SJCRH30 (cell line): ENCODE results near the gene SPCS3. TPM values are rescaled to one million over a fixed set of nuclear protein-coding genes. Genes with fewer than 3 reads are reported as not detected.
A peak's percentile ranks its signal among the peaks of the same experiment; 100 is the strongest.
"Not testable (repeated sequence)": the region's sequence is repeated elsewhere in the genome, so short reads cannot be mapped to it uniquely, and the experiment has no call there.

Source experiments
- DNase-seq, 2 experiments: peaks; one replicate each; pipeline ENCODE4 v3.0.0-alpha.2; 2015 to 2020
- H3K27ac ChIP-seq: fragments of 250-450 bp; sonication (Bioruptor Pico); 2 replicates; pipeline ENCODE4 v1.5.1; 2020; ENCODE audit warnings: mild to moderate bottlenecking, moderate library complexity
- H3K27me3 ChIP-seq: fragments of 250-450 bp; sonication (Bioruptor Pico); 2 replicates; pipeline ENCODE4 v1.5.1; 2020; ENCODE audit warnings: mild to moderate bottlenecking, moderate library complexity
- H3K36me3 ChIP-seq: fragments of 250-450 bp; sonication (Bioruptor Pico); 2 replicates; pipeline ENCODE4 v1.5.1; 2020; ENCODE audit warnings: mild to moderate bottlenecking, moderate library complexity
- H3K4me1 ChIP-seq: fragments of 250-450 bp; sonication (Bioruptor Pico); 2 replicates; pipeline ENCODE4 v1.5.1; 2020; ENCODE audit warnings: mild to moderate bottlenecking, moderate library complexity
- H3K4me3 ChIP-seq: fragments of 250-450 bp; sonication (Bioruptor Pico); 2 replicates; pipeline ENCODE4 v1.5.1; 2020; ENCODE audit warnings: mild to moderate bottlenecking, moderate library complexity
- H3K9me3 ChIP-seq: fragments of 250-450 bp; sonication (Bioruptor Pico); replicated peaks from 2 replicates; pipeline ENCODE4 v1.5.1; 2020; ENCODE audit warnings: mild to moderate bottlenecking, moderate library complexity
- total RNA-seq: library from RNA; depleted of rRNA; stranded (reverse); fragments of >200 nt; shearing (Covaris generic); gene quantifications from 2 replicates; pipeline ENCODE4 v1.2.3, GENCODE V29; 2014

SPCS3 gene
- total RNA-seq, 1 experiment from 2014 or later, result 76.3 TPM

- Histone ChIP-seq H3K4me1 (peaks cover 4% of the 10 kb centered on the region), H3K27ac (peak overlapping the region; percentile 52), H3K27me3 (no peaks in the 10 kb centered on the region), H3K36me3 (no peaks in the 10 kb centered on the region), H3K9me3 (no peaks in the 10 kb centered on the region), H3K4me3 (peak overlapping the region; percentile 68)
- DNase-seq, result peak; percentile 66 to 70
These were observed 692 bp downstream of the SPCS3 start for GRCh38 chr4:176320340-176320975.

- peak overlapping the region; percentile 52 for H3K27ac ChIP-seq
- no peaks in the 10 kb centered on the region for H3K27me3 ChIP-seq
- peaks cover 4% of the 10 kb centered on the region for H3K4me1 ChIP-seq
- H3K36me3 ChIP-seq, result no peaks in the 10 kb centered on the region
- H3K4me3 ChIP-seq, result peak overlapping the region; percentile 68
- peak in 1 of 2 experiments; percentile 5 for DNase-seq
- no peaks in the 10 kb centered on the region for H3K9me3 ChIP-seq
These were observed 1.2 kb downstream of the SPCS3 start for GRCh38 chr4:176320976-176321361.

- H3K27ac ChIP-seq, result no peak overlapping the region; the same call in 1 of the 2 replicates
These were observed 1.8 kb downstream of the SPCS3 start for GRCh38 chr4:176321589-176321988.

GRCh38 chr4:176323511-176324160 is 3.9 kb downstream of the SPCS3 start:
- no peak for DNase-seq
- Histone ChIP-seq H3K4me1 (peaks cover 4% of the 10 kb centered on the region), H3K27ac (no peak overlapping the region), H3K4me3 (no peak overlapping the region), H3K9me3 (no peaks in the 10 kb centered on the region), H3K36me3 (peaks cover 2% of the 10 kb centered on the region; the same call in 1 of the 2 replicates), H3K27me3 (no peaks in the 10 kb centered on the region)

More at GRCh38 chr4:176321589-176321988, 1.8 kb downstream of the SPCS3 start:
- H3K36me3 ChIP-seq, result no peaks in the 10 kb centered on the region
- no peaks in the 10 kb centered on the region for H3K9me3 ChIP-seq
- H3K27me3 ChIP-seq, result no peaks in the 10 kb centered on the region
- H3K4me1 ChIP-seq, result peaks cover 4% of the 10 kb centered on the region
- H3K4me3 ChIP-seq, result peak overlapping the region; percentile 68
- DNase-seq, result peak in 1 of 2 experiments; percentile 31

- not testable (repeated sequence) for H3K4me1 ChIP-seq
These were observed 5.1 kb downstream of the SPCS3 start for GRCh38 chr4:176324876-176325275.

GRCh38 chr4:176333076-176333475 is 13.3 kb downstream of the SPCS3 start:
- Histone ChIP-seq H3K36me3 (no peaks in the 10 kb centered on the region; the same call in none of the 2 replicates), H3K4me1 (no peaks in the 10 kb centered on the region), H3K4me3 (no peak overlapping the region), H3K9me3 (no peaks in the 10 kb centered on the region), H3K27me3 (no peaks in the 10 kb centered on the region), H3K27ac (no peak overlapping the region)
- no peak for DNase-seq

More at GRCh38 chr4:176324876-176325275, 5.1 kb downstream of the SPCS3 start:
- H3K4me3 ChIP-seq, H3K27ac ChIP-seq, H3K9me3 ChIP-seq, H3K27me3 ChIP-seq, DNase-seq, H3K36me3 ChIP-seq: not testable (repeated sequence)

- Histone ChIP-seq H3K27me3 (no peaks in the 10 kb centered on the region), H3K36me3 (no peaks in the 10 kb centered on the region; the same call in none of the 2 replicates), H3K27ac (no peak overlapping the region), H3K4me3 (no peak overlapping the region), H3K9me3 (no peaks in the 10 kb centered on the region), H3K4me1 (no peaks in the 10 kb centered on the region)
- DNase-seq, result no peak
These were observed 14.3 kb downstream of the SPCS3 start for GRCh38 chr4:176334066-176334465.

- no peak for DNase-seq
- no peak overlapping the region for H3K27ac ChIP-seq
These were observed 15.7 kb downstream of the SPCS3 start for GRCh38 chr4:176335421-176335820.

GRCh38 chr4:176339936-176340761 is 20.4 kb downstream of the SPCS3 start:
- Histone ChIP-seq H3K4me3 (no peak overlapping the region), H3K27ac (no peak overlapping the region), H3K27me3 (no peaks in the 10 kb centered on the region), H3K36me3 (no peaks in the 10 kb centered on the region), H3K4me1 (no peaks in the 10 kb centered on the region), H3K9me3 (no peaks in the 10 kb centered on the region)
- DNase-seq, result no peak

More at GRCh38 chr4:176335421-176335820, 15.7 kb downstream of the SPCS3 start:
- H3K36me3 ChIP-seq, result no peaks in the 10 kb centered on the region; the same call in 1 of the 2 replicates
- H3K27me3 ChIP-seq, result no peaks in the 10 kb centered on the region
- no peak overlapping the region for H3K4me3 ChIP-seq
- H3K4me1 ChIP-seq, result no peaks in the 10 kb centered on the region
- H3K9me3 ChIP-seq, result no peaks in the 10 kb centered on the region

- H3K27me3 ChIP-seq, result no peaks in the 10 kb centered on the region
- H3K36me3 ChIP-seq, result no peaks in the 10 kb centered on the region
- H3K27ac ChIP-seq, result no peak overlapping the region
- H3K4me3 ChIP-seq, result no peak overlapping the region
- H3K9me3 ChIP-seq, result no peaks in the 10 kb centered on the region
- peak in 1 of 2 experiments; percentile 56 for DNase-seq
- no peaks in the 10 kb centered on the region for H3K4me1 ChIP-seq
These were observed 21.3 kb downstream of the SPCS3 start for GRCh38 chr4:176340871-176341685.

GRCh38 chr4:176342384-176342783 is 22.6 kb downstream of the SPCS3 start:
- Histone ChIP-seq H3K9me3 (no peaks in the 10 kb centered on the region), H3K36me3 (no peaks in the 10 kb centered on the region), H3K27me3 (no peaks in the 10 kb centered on the region), H3K4me3 (no peak overlapping the region), H3K4me1 (no peaks in the 10 kb centered on the region), H3K27ac (no peak overlapping the region)
- no peak for DNase-seq

GRCh38 chr4:176343286-176343685 is 23.5 kb downstream of the SPCS3 start:
- Histone ChIP-seq H3K27me3 (no peaks in the 10 kb centered on the region), H3K4me1 (no peaks in the 10 kb centered on the region), H3K9me3 (no peaks in the 10 kb centered on the region)

GRCh38 chr4:176345346-176345745 is 25.6 kb downstream of the SPCS3 start:
- H3K9me3 ChIP-seq, H3K4me1 ChIP-seq, H3K27ac ChIP-seq, DNase-seq, H3K27me3 ChIP-seq, H3K4me3 ChIP-seq, H3K36me3 ChIP-seq: not testable (repeated sequence)

More at GRCh38 chr4:176343286-176343685, 23.5 kb downstream of the SPCS3 start:
- DNase-seq, result no peak
- Histone ChIP-seq H3K4me3 (no peak overlapping the region), H3K36me3 (no peaks in the 10 kb centered on the region), H3K27ac (no peak overlapping the region)

- not testable (repeated sequence) for H3K9me3 ChIP-seq, H3K27me3 ChIP-seq, DNase-seq, H3K4me1 ChIP-seq, H3K27ac ChIP-seq, H3K4me3 ChIP-seq, H3K36me3 ChIP-seq
These were observed 27.1 kb downstream of the SPCS3 start for GRCh38 chr4:176346836-176347235.
